ENCODE results near the gene PGR.

- TF ChIP-seq EZH2 (IDR thresholded peaks at IDR 0.05; ENCODE audit: borderline replicate concordance, low read depth, low read length, poor library complexity, severe bottlenecking) (peak; percentile 23), CTCF (conservative IDR thresholded peaks at IDR 0.05; ENCODE audit: low read depth, low read length) (no peak)
These were observed 2.4 kb downstream of the PGR start for GRCh38 chr11:101127197-101127698.
